ENCODE measurements around the gene ADAM10.

- TF ChIP-seq, protein P1, sequence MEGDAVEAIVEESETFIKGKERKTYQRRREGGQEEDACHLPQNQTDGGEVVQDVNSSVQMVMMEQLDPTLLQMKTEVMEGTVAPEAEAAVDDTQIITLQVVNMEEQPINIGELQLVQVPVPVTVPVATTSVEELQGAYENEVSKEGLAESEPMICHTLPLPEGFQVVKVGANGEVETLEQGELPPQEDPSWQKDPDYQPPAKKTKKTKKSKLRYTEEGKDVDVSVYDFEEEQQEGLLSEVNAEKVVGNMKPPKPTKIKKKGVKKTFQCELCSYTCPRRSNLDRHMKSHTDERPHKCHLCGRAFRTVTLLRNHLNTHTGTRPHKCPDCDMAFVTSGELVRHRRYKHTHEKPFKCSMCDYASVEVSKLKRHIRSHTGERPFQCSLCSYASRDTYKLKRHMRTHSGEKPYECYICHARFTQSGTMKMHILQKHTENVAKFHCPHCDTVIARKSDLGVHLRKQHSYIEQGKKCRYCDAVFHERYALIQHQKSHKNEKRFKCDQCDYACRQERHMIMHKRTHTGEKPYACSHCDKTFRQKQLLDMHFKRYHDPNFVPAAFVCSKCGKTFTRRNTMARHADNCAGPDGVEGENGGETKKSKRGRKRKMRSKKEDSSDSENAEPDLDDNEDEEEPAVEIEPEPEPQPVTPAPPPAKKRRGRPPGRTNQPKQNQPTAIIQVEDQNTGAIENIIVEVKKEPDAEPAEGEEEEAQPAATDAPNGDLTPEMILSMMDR (IDR thresholded peaks at IDR 0.05 in 4 of 5, conservative IDR thresholded peaks at IDR 0.05 in 1 of 5): no peak
- TF ChIP-seq POLR2A (IDR thresholded peaks at IDR 0.05): no peak
These were observed 109.5 kb downstream of the ADAM10 start for GRCh38 chr15:58639992-58640391.
